Neuronal stem cell (in vitro differentiated cells): ENCODE measurements around the gene KRT6C.

ENCODE experiments used
- DNase-seq: peaks from one replicate; pipeline ENCODE4 v3.0.0-alpha.2; 2013; ENCODE audit warnings: low spot score
- H2AFZ ChIP-seq: one replicate; pipeline ENCODE4 v1.6.1; 2013; ENCODE audit warnings: mild to moderate bottlenecking, low read length, inconsistent platforms
- H2AK5ac ChIP-seq: 2 replicates; pipeline ENCODE4 v1.6.1; 2013; ENCODE audit warnings: low read depth, mild to moderate bottlenecking, inconsistent platforms, low read length, moderate library complexity, mixed read lengths
- H2BK120ac ChIP-seq: 2 replicates; pipeline ENCODE4 v1.6.1; 2013; ENCODE audit warnings: low read depth, mild to moderate bottlenecking, inconsistent platforms, low read length, moderate library complexity, mixed read lengths
- H2BK12ac ChIP-seq: one replicate; pipeline ENCODE4 v1.6.1; 2013; ENCODE audit warnings: low read length, inconsistent platforms
- H2BK15ac ChIP-seq: 2 replicates; pipeline ENCODE4 v1.6.1; 2013; ENCODE audit warnings: mild to moderate bottlenecking, low read length, inconsistent platforms, mixed read lengths
- H2BK5ac ChIP-seq: one replicate; pipeline ENCODE4 v1.6.1; 2013; ENCODE audit warnings: inconsistent platforms, mild to moderate bottlenecking, low read length, moderate library complexity
- H3K14ac ChIP-seq: one replicate; pipeline ENCODE4 v1.6.1; 2013; ENCODE audit warnings: low read length, inconsistent platforms
- H3K18ac ChIP-seq: 2 replicates; pipeline ENCODE4 v1.6.1; 2013; ENCODE audit warnings: low read length, inconsistent platforms
- H3K23ac ChIP-seq: 2 replicates; pipeline ENCODE4 v1.6.1; 2013; ENCODE audit warnings: low read depth, mild to moderate bottlenecking, mixed read lengths, low read length, inconsistent platforms; ENCODE audit not compliant: poor library complexity
- H3K27ac ChIP-seq: replicated peaks from 3 replicates; pipeline ENCODE4 v1.5.1; 2013; ENCODE audit warnings: low read length, inconsistent platforms
- H3K27me3 ChIP-seq, 3 experiments: 2 replicates each; pipeline ENCODE4 v1.6.1; 2013; ENCODE audit warnings: low read length in 3 of 3, mild to moderate bottlenecking in 2 of 3, inconsistent platforms in 1 of 3, low read depth in 1 of 3, mixed read lengths in 1 of 3, moderate library complexity in 1 of 3; ENCODE audit not compliant: control insufficient read depth in 3 of 3, insufficient read depth in 3 of 3
- H3K36me3 ChIP-seq, 2 donors: replicated peaks in 1 of 2; 2 replicates each; pipeline ENCODE4 v1.6.1; 2013; ENCODE audit warnings: low read length in 2 of 2; ENCODE audit not compliant: control insufficient read depth in 2 of 2, insufficient read depth in 2 of 2
- H3K4ac ChIP-seq: 2 replicates; pipeline ENCODE4 v1.6.1; 2013; ENCODE audit warnings: inconsistent platforms, mild to moderate bottlenecking, low read length, moderate library complexity
- H3K4me1 ChIP-seq, 2 donors: 1 replicate in 1 of 2; 2 replicates in 1 of 2; pipeline ENCODE4 v1.6.1; 2013; ENCODE audit warnings: low read length in 2 of 2, low read depth in 1 of 2; ENCODE audit not compliant: control insufficient read depth in 2 of 2, insufficient read depth in 1 of 2
- H3K4me2 ChIP-seq: one replicate; pipeline ENCODE4 v1.6.1; 2013; ENCODE audit warnings: mild to moderate bottlenecking, low read length, inconsistent platforms; ENCODE audit not compliant: insufficient read depth, poor library complexity, severe bottlenecking
- H3K4me3 ChIP-seq, 2 donors: 2 replicates each; pipeline ENCODE4 v1.5.1; 2013; ENCODE audit warnings: low read length in 2 of 2, mild to moderate bottlenecking in 2 of 2, inconsistent platforms in 1 of 2, moderate library complexity in 1 of 2
- H3K79me1 ChIP-seq: one replicate; pipeline ENCODE4 v1.6.1; 2013; ENCODE audit warnings: low read depth, mild to moderate bottlenecking, inconsistent platforms, low read length, moderate library complexity
- H3K9ac ChIP-seq: one replicate; pipeline ENCODE4 v1.6.1; 2013; ENCODE audit warnings: mild to moderate bottlenecking, low read depth, low read length, inconsistent platforms; ENCODE audit not compliant: poor library complexity
- H3K9me3 ChIP-seq, 2 donors: replicated peaks in 1 of 2; 2 replicates each; pipeline versions ENCODE3 to v1.6.1; 2013; ENCODE audit warnings: low read length in 2 of 2, mild to moderate bottlenecking in 2 of 2, inconsistent platforms in 1 of 2, low read depth in 1 of 2, mixed read lengths in 1 of 2, moderate library complexity in 1 of 2; ENCODE audit not compliant: control insufficient read depth in 2 of 2, insufficient read depth in 1 of 2
- H4K8ac ChIP-seq: one replicate; pipeline ENCODE4 v1.6.1; 2013; ENCODE audit warnings: low read depth, mild to moderate bottlenecking, inconsistent platforms, low read length, moderate library complexity
- H4K91ac ChIP-seq: one replicate; pipeline ENCODE4 v1.6.1; 2013; ENCODE audit warnings: low read length, low read depth, mild to moderate bottlenecking, inconsistent platforms; ENCODE audit not compliant: poor library complexity
- WGBS, 2 donors: extraction: QIAGEN DNeasy Blood & Tissue Kit; methylation state at CpG; one replicate each; pipeline ENCODE4 v1.1.7; 2013; ENCODE audit warnings: missing lambda C conversion rate in 2 of 2, mixed read lengths in 1 of 2; ENCODE audit not compliant: insufficient read length in 2 of 2, insufficient replicate concordance in 1 of 2; ENCODE audit errors: extremely low coverage in 2 of 2; 5-methylcytosine and 5-hydroxymethylcytosine counted together

KRT6C gene

DNA sequence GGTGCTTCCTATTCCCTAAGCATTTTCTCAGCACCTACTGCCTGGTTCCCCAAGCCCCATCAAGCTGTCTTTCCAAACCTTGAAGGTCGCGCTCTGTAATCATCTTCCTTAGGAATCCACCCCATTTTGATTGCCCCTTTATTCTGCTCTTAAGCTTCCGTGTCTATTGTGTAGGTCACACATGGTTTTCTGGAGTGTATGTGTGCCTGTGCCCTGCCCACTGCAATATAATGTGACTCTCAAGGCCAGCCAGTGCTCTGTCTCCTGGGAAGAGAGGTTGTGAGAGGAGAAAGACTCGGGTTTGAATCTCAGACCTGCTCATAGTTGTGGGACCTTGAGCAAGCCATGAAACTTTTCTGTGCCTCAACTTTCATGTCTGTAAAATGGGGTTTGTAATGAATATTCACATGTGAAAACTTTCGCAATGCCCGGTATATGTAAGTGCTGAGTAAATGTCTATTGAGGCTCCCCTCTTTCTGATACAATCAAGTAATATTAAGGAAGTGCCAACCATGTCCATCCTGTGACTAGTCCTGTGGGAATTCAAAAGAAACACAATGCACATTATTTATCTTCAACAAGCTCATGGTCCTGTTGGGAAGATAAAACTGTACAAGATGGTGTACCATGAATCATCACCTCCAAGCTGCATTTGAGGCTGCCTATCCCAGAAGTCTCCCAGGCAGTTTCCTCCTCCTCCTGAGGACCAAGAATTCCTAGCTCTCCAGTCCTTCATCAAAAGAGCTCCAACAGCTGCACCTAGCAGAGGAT lies 38.7 kb downstream of the KRT6C start:
- H3K27ac ChIP-seq: no peak overlapping the region

DNA sequence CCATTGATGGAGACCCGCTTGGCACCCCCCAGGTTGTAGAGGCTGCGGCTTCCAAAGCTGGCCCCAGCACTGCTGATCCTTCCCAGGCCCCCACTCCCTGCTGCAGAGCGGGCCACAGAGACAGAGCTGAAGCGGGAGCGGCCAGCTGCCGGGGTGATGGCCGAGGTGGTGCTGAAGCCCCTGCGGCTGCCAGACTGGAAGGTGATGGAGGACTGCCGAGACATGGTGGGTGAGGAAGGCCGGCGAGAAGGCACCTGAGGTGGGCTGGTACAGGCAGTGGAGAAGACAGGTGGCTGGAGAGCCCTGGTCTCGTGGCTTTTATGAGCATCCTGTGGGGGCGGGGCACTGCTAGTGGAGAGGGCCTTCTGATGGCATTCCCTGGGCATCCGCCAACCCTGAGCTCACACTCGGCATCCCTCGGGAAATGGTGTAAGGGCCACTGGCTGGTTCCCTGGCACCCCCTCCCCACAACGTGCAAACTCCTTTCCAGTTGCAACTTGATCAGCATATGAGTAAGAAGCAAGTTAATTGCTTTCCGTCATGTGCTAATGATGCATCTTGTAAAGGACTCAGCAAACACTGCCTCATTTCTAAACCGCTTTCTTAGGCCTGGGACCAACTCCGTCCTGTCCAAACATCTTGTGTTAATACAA lies 39.4 kb downstream of the KRT6C start, which contains the start of gene KRT75:
Gene KRT75, minus strand, starts transcription at position 291 of the 653 bp plus-strand sequence. Its CDS starts 67 bp downstream, at position 224.
- Histone ChIP-seq H3K9ac (no peak within 1 kb of the TSS), H3K27ac (no peak within 1 kb of the TSS), H4K91ac (no peak within 1 kb of the TSS), H3K4me1 (peaks cover 0 to 2% of the 10 kb centered on the region in 2 donors), H2BK5ac (no peak within 1 kb of the TSS), H3K79me1 (no peaks in the 10 kb centered on the region), H3K18ac (peak within 1 kb of the TSS; percentile 22), H3K14ac (peak within 1 kb of the TSS; percentile 50), H3K4ac (no peak within 1 kb of the TSS), H2BK12ac (peak within 1 kb of the TSS; percentile 42), H3K23ac (no peak within 1 kb of the TSS), H4K8ac (no peak within 1 kb of the TSS), H3K4me2 (no peak within 1 kb of the TSS), H2AK5ac (peak within 1 kb of the TSS; percentile 62), H2BK15ac (no peak within 1 kb of the TSS), H3K36me3 (no peaks in the 10 kb centered on the region), H2AFZ (no peak within 1 kb of the TSS), H3K9me3 (no peaks in the 10 kb centered on the region), H3K27me3 (no peaks in the 10 kb centered on the region), H2BK120ac (no peak within 1 kb of the TSS), H3K4me3 (no peak within 1 kb of the TSS)
- DNase-seq: no peak
- whole genome bisulfite sequencing, 2 donors: no CpG with 5 or more reads among the region's 20 CpGs

More for the DNA sequence above, 38.7 kb downstream of the KRT6C start:
- no peak overlapping the region for H2BK12ac ChIP-seq
- no peak overlapping the region for H3K4me3 ChIP-seq
- no peak overlapping the region for H2BK120ac ChIP-seq
- H3K18ac ChIP-seq: no peak overlapping the region
- no peaks in the 10 kb centered on the region for H3K36me3 ChIP-seq
- H3K4ac ChIP-seq: no peak overlapping the region
- H4K91ac ChIP-seq: no peak overlapping the region
- peaks cover 0 to 2% of the 10 kb centered on the region in 2 donors for H3K4me1 ChIP-seq
- no peaks in the 10 kb centered on the region for H3K9me3 ChIP-seq
- H3K4me2 ChIP-seq: no peak overlapping the region
- H2BK5ac ChIP-seq: no peak overlapping the region
- WGBS, 2 donors: no CpG with 5 or more reads among the region's 6 CpGs
- H3K79me1 ChIP-seq: no peaks in the 10 kb centered on the region
- H3K14ac ChIP-seq: no peak overlapping the region
- no peak for DNase-seq
- no peak overlapping the region for H4K8ac ChIP-seq
- H2AK5ac ChIP-seq: no peak overlapping the region
- no peak overlapping the region for H3K9ac ChIP-seq
- H2BK15ac ChIP-seq: no peak overlapping the region
- H2AFZ ChIP-seq: no peak overlapping the region
- no peaks in the 10 kb centered on the region for H3K27me3 ChIP-seq
- H3K23ac ChIP-seq: no peak overlapping the region

DNA sequence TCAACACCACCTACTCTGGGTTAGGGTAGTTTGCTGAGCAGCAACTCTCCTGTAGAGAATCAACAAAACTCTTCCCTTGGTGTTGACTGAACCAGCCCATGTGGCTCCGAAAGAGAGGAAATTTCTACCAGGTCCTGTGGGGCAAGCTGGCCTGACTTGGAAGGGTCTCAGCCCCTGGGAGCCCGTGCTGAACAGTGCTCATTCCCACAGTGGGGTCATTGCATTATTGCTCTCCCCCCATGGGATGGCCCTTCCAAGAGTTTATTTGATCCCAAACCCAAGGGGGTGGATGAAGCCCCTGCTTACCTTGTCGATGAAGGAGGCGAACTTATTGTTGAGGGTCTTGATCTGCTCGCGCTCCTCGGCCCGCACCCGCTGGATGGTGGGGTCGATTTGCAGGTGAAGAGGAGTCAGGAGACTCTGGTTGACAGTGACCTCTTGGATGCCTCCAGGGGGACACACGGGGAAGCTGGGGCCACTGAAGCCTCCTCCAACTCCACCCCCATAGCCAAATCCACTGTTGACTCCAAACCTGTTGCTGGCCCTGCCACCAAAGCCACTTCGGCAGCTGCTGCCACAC lies 40.0 kb downstream of the KRT6C start:
- Histone ChIP-seq H3K4me3 (no peak overlapping the region), H2BK12ac (no peak overlapping the region), H2AFZ (no peak overlapping the region), H3K18ac (peak overlapping the region; percentile 22), H2AK5ac (peak overlapping the region; percentile 62), H2BK120ac (no peak overlapping the region), H3K27me3 (no peaks in the 10 kb centered on the region), H3K27ac (no peak overlapping the region), H3K23ac (no peak overlapping the region), H3K4ac (no peak overlapping the region), H3K79me1 (no peaks in the 10 kb centered on the region), H3K4me1 (peaks cover 0 to 2% of the 10 kb centered on the region in 2 donors), H3K36me3 (no peaks in the 10 kb centered on the region), H4K91ac (no peak overlapping the region), H3K9me3 (no peaks in the 10 kb centered on the region), H3K14ac (peak overlapping the region; percentile 3), H2BK5ac (no peak overlapping the region), H3K9ac (no peak overlapping the region), H2BK15ac (no peak overlapping the region), H3K4me2 (no peak overlapping the region), H4K8ac (no peak overlapping the region)
- no peak for DNase-seq
- WGBS, 2 donors: no CpG with 5 or more reads among the region's 12 CpGs
